OCI-LY7 (cell line): ENCODE measurements around the gene MAP4. TPM values are rescaled to one million over a fixed set of nuclear protein-coding genes. Genes with fewer than 3 reads are reported as not detected.

ENCODE experiments used
- BruUV-seq: library from RNA; stranded (reverse); fragments of 400-500 nt; replicated peaks from 2 replicates; lab custom pipeline; 2021; lab: Mats Ljungman, UMichigan
- CTCF ChIA-PET: fragments of 300-600 bp; sonication (Branson Sonifier 250); formaldehyde crosslinking; loops from one replicate; lab custom pipeline; 2022; ENCODE audit warnings: antibody characterized with exemption; ENCODE audit not compliant: unreplicated experiment; lab: Charles Lee
- POLR2A ChIA-PET: fragments of 300-600 bp; sonication (Branson Sonifier 250); formaldehyde crosslinking; loops from one replicate; lab custom pipeline; 2022; ENCODE audit warnings: antibody characterized with exemption; lab: Charles Lee
- DNase-seq: peaks from one replicate; pipeline ENCODE4 v3.0.0-alpha.2; 2015; ENCODE audit warnings: low spot score
- H2AFZ ChIP-seq: fragments of 200-600 bp; sonication (generic), shearing (Covaris generic); 2 replicates; pipeline ENCODE4 v1.6.1; 2014; ENCODE audit warnings: mild to moderate bottlenecking, antibody characterized with exemption, low read length, moderate library complexity
- H3K27ac ChIP-seq: fragments of 200-600 bp; sonication (generic); 2 replicates; pipeline ENCODE4 v1.5.1; 2014; ENCODE audit warnings: mixed run types, low read depth, mild to moderate bottlenecking, moderate library complexity, low read length, inconsistent platforms; ENCODE audit not compliant: poor library complexity, severe bottlenecking
- H3K36me3 ChIP-seq: fragments of 200-600 bp; sonication (generic); 2 replicates; pipeline ENCODE4 v1.6.1; 2014; ENCODE audit warnings: mild to moderate bottlenecking, antibody characterized with exemption, low read length, moderate library complexity, mixed read lengths; ENCODE audit not compliant: insufficient read depth
- H3K4me1 ChIP-seq: fragments of 200-600 bp; sonication (generic); 2 replicates; pipeline ENCODE4 v1.5.1; 2014; ENCODE audit warnings: mild to moderate bottlenecking, low read length; ENCODE audit not compliant: insufficient read depth, poor library complexity, severe bottlenecking
- H3K4me2 ChIP-seq: fragments of 200-600 bp; sonication (generic); 2 replicates; pipeline ENCODE4 v1.6.1; 2014; ENCODE audit warnings: mild to moderate bottlenecking, low read length
- H3K4me3 ChIP-seq: fragments of 200-600 bp; sonication (generic); 2 replicates; pipeline ENCODE4 v1.5.1; 2014; ENCODE audit warnings: mild to moderate bottlenecking, low read depth, low read length; ENCODE audit not compliant: poor library complexity, severe bottlenecking
- H3K79me2 ChIP-seq: fragments of 200-600 bp; sonication (generic); 2 replicates; pipeline ENCODE4 v1.6.1; 2016; ENCODE audit warnings: low read depth, mild to moderate bottlenecking, low read length, moderate library complexity, mixed read lengths; ENCODE audit not compliant: insufficient read depth
- H3K9me2 ChIP-seq: fragments of 200-600 bp; sonication (generic); 2 replicates; pipeline ENCODE4 v1.6.1; 2016; ENCODE audit warnings: mild to moderate bottlenecking, low read length, mixed read lengths; ENCODE audit not compliant: insufficient read depth
- H3K9me3 ChIP-seq: fragments of 200-600 bp; sonication (generic); 2 replicates; pipeline ENCODE4 v1.6.1; 2014; ENCODE audit warnings: mild to moderate bottlenecking, mixed run types, low read length, mixed read lengths
- H4K20me1 ChIP-seq: fragments of 200-600 bp; sonication (generic); 2 replicates; pipeline ENCODE4 v1.6.1; 2014; ENCODE audit warnings: mild to moderate bottlenecking, antibody characterized with exemption, low read length, moderate library complexity, mixed read lengths; ENCODE audit not compliant: insufficient read depth
- CTCF ChIP-seq: fragments of 200-600 bp; sonication (generic); conservative IDR thresholded peaks from 2 replicates; pipeline ENCODE4 v1.5.1; 2014; ENCODE audit warnings: mild to moderate bottlenecking, antibody characterized with exemption, low read length, moderate library complexity, mixed read lengths
- EZH2phosphoT487 ChIP-seq: fragments of 200-600 bp; sonication (generic); IDR thresholded peaks from 2 replicates; pipeline ENCODE4 v1.6.1; 2018; ENCODE audit warnings: low read depth, borderline replicate concordance, mild to moderate bottlenecking, mixed run types, antibody characterized with exemption, low read length, moderate library complexity, mixed read lengths
- intact Hi-C: fragments of 100-400 bp; cut with micrococcal nuclease; formaldehyde crosslinking; loops from one replicate; pipeline ENCODE4 v1.10.0; 2022; ENCODE audit not compliant: unreplicated experiment
- total RNA-seq, 2 experiments: library from RNA; depleted of rRNA in 1 of 2; stranded (reverse); fragments of >200 nt in 1 of 2; shearing (Covaris generic) in 1 of 2; gene quantifications; 2 replicates each; pipeline ENCODE4 v1.2.3, GENCODE V29; 2014 to 2022

MAP4 gene
- total RNA-seq, 2 experiments from 2014 or later, result 26.1 to 78.4 TPM

- H4K20me1 ChIP-seq, result no peaks in the 10 kb centered on the region
- peaks cover 5% of the 10 kb centered on the region; the same call in 1 of the 2 replicates for H3K36me3 ChIP-seq
- no TSS peak for BruUV-seq
- H3K4me3 ChIP-seq, result no peak overlapping the region
- no peaks in the 10 kb centered on the region for H3K9me3 ChIP-seq
- ChIA-PET POLR2A (interaction anchor here (0.8 to 1.0 kb wide), 2 partner anchors 9 to 10 kb away, joined by 3 read pairs; no protein-coding TSS in a partner anchor), CTCF (no interaction called here)
- no peaks in the 10 kb centered on the region for H3K9me2 ChIP-seq
- no peak for DNase-seq
- no peaks in the 10 kb centered on the region for H3K4me1 ChIP-seq
- no peak overlapping the region for H3K27ac ChIP-seq
- H2AFZ ChIP-seq, result no peak overlapping the region
- intact Hi-C loops, result no loop called here
- TF ChIP-seq EZH2phosphoT487 (no peak), CTCF (no peak)
- no peak overlapping the region for H3K4me2 ChIP-seq
- no peaks in the 10 kb centered on the region for H3K79me2 ChIP-seq
Measured at GRCh38 chr3:47890828-47891612, 125.2 kb downstream of the MAP4 start.

GRCh38 chr3:47890126-47890827 lies 125.9 kb downstream of the MAP4 start:
- POLR2A ChIA-PET, result interaction anchor here (0.8 to 1.1 kb wide), 5 partner anchors 9 to 65 kb away, joined by 3 read pairs; no protein-coding TSS in a partner anchor
- H3K4me2 ChIP-seq, result no peak overlapping the region
- H3K9me2 ChIP-seq, result no peaks in the 10 kb centered on the region
- peaks cover 2% of the 10 kb centered on the region for H3K4me1 ChIP-seq
- H4K20me1 ChIP-seq, result no peaks in the 10 kb centered on the region
- no peaks in the 10 kb centered on the region for H3K79me2 ChIP-seq
- TF ChIP-seq CTCF (no peak), EZH2phosphoT487 (no peak)
- no peak for DNase-seq
- intact Hi-C loops, result no loop called here
- no peak overlapping the region for H3K4me3 ChIP-seq
- peaks cover 5% of the 10 kb centered on the region; the same call in 1 of the 2 replicates for H3K36me3 ChIP-seq
- no peak overlapping the region for H3K27ac ChIP-seq
- no TSS peak for BruUV-seq
- no peak overlapping the region for H2AFZ ChIP-seq
- CTCF ChIA-PET, result no interaction called here
- H3K9me3 ChIP-seq, result no peaks in the 10 kb centered on the region
